HL-60/S4 treated with retinoic acid at 250 ng/mL for 4 days and 3 days (cell line): ENCODE measurements around the gene PSG7.
"Not testable (repeated sequence)": the region's sequence is repeated elsewhere in the genome, so short reads cannot be mapped to it uniquely, and the experiment has no call there.

Experiments
- in situ Hi-C: fragments of 300-500 bp; cut with MboI; formaldehyde crosslinking; loops from 2 replicates; pipeline ENCODE4 v1.7.0; 2022; ENCODE audit warnings: low sequenced_read_pairs

The PSG7 gene

DNA sequence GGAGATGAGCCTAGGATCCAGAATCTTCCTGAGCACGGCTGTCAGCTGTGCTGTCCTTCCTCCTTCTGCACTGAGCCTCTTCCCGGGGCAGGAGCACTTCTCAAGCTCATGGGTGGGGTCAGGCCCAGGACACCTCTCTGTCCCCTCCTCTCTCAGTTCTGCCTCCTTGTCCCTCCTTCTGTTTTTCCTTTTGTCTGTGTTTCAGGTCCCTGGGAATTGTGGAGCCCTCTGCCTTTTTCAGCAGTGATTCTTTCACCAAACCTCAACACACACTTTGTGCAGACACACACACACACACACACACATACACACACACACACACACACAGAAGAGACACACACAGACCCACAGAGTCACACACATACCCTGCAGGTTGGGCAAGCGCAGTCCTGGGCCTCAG lies at the start of gene PSG7:
TSS of gene PSG7 (minus strand) at position 101 of the 400 bp plus-strand sequence. CDS start 131 bp downstream, outside the sequence.
- in situ Hi-C loops, result not testable (repeated sequence)

DNA sequence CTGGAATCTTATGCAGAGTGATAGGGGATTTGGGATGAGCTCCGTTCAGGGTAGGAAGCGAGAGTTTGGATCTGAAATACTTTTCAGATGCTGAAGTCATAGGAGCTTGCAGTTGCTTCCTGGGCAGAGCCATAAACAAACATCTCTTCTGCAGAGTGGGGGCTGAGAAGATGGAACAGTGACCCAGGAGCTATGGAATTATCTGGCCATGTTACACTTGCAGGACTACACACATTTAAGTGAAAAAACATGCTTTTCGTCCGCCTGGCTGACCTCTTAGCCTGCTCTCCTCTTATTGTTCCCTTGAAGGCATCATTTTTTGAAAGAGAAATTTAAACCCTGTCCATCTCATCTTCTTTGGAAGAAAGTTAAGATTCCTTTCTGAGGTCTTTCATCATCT lies 48.6 kb upstream of the PSG7 start:
- in situ Hi-C loops, result no loop called here

DNA sequence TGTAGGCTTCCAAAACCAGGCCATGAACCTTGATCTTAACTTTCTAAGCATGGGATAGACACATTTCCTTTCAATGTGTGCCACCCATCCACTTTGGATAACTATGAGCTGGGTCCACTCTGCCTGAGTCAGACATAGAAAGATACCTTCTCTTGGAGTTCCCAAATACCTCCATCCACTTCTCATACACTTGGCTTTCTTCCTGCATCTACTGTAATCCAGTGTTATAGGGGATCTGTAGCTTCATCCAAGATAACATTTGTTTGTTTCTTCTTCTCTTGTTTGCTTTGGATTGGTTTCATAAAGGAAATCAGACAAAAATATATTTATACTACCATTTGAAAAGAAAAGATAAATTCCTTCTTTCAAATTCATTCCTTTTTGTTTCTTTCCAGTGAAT lies 45.1 kb upstream of the PSG7 start:
- in situ Hi-C loops, result not testable (repeated sequence)

DNA sequence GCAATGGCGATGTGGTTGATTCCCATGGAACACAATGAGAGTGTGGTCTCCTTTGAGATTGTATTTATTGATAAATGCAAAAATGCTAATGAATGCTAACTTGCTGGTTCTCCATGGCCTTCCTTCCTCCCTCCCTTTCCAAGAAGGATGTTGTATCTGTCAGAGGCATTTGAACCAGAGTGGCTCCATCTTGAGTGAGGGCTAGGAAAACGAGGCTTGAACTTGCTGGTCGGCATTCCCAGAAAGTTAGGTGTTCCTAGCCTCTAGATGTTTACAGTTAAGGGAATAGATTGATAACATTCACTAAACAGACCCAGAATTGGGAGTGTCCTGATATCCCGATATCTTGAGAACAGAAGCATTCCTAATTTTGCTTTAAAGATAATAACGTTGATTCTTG lies 34.4 kb upstream of the PSG7 start:
- in situ Hi-C loops, result not testable (repeated sequence)

DNA sequence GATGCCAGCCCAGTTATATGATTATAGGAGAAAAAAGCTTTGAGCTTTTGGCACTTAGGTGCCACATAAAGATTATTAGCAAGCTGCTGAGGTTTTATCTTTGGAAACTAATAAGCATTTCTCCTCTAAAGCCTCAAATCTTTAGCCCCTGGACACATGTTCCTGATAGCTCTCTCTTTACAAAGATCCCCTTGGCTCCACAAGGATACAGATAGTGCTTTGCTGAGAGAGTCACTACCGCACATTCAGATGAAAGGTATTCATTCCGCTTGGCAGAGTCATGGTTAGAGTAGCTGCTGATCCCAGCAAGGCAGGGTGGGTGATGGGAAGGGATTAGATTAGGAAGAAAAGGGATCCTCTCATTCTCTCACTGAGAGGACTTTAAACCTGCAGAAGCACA lies 28.2 kb upstream of the PSG7 start:
- in situ Hi-C loops, result no loop called here

DNA sequence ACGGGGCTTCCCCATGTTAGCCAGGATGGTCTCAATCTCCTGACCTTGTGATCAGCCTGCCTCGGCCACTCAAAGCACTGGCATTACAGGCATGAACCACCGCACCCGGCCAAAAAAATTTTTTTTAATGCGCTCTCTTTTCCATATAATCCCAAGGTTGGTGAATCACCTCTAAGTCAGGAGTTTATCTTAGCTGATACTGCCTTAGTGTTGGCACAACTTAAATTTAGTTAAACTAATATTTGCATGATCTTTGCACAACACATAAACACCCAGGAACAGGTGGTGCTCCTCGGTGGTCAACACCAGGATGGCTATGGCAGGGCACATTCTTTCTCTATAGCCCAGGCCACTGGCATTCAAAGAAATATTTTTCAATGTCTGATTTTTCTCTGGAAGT lies 24.1 kb upstream of the PSG7 start:
- in situ Hi-C loops, result no loop called here

DNA sequence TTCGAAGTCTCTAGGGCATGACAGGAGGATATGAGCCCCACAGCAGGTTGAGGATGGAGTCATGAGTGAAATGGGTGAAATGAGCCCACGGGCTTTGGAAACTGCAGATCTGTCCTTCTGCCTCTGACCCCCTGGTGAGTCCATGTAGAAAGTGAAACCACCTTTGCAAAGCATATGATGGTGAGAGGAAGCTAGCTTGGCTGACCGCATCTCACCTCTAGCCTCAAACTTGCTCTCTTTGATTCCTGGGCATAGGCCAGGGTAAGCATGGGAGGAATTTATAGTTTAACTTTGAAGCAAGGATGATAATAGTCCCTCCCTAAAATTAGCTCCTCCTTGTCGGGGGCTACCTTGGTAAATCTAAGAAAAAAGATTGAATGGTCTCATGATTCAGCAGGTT lies 15.1 kb upstream of the PSG7 start:
- in situ Hi-C loops, result not testable (repeated sequence)

DNA sequence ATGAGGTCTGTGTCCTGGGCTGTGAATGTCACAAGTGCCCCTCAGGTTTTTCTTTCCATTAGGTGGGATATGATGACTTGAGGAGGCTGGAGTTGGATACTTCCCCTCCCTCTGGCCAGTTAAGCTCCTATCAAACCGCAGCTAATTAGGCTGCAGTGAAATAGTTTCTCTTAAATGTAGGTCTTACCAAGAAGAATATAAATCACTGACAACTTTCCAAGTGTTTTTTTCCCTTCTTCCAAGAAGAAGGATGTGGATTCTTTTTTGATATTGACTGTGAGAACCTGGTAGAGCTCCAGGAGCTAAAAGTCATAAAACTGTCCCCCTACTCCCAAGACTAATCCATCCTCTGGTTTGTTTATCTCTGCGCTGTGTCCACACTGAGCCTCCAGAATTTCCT lies 14.5 kb upstream of the PSG7 start:
- in situ Hi-C loops, result not testable (repeated sequence)

DNA sequence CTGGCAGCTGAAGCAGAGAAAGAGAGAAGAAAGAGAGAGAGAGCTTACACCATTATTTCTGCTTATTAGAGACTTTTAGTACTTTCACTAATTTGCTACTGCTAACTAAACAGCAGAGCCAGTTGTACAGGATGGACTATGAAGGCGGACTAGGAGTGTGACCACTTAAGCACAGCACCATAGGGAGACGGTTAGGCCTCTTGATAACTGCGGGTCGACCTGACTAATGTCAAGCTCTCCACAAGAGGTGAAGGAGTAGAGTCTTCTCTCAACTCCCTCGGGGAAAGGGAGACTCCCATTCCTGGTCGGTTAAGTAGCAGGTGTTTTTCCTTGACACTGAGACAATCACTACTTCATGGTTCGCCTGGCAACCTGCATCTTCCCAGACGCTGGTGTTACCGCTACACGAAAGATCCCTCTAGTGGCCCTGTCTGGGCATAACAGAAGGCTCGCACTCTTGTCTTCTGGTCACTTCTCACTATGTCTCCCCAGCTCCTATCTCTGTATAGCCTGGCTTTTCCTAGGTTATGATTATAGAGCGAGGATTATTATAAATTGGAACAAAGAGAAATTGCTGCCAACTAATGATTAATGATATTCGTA lies 5.3 kb upstream of the PSG7 start:
- in situ Hi-C loops, result no loop called here

DNA sequence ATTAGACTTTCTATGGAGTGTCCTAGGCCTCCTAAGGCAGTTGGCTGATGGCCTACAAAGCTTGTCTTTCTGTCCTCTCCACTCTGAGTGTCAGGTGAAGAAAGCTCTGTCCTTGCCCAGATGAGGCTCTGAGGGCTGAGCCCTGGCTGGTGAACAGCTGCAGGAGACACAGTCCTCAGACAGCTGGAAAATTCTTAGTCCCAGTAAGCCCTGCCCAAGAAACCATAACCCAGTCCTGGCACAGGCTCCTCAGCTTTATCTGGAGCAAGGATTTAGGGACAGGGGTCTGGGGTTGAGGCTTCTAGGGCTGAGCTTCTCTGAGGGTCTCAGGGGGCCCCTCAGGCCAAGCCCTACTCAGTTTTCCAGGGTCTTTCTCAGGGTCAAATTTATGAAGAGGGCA lies 2.3 kb downstream of the PSG7 start:
- in situ Hi-C loops, result not testable (repeated sequence)

DNA sequence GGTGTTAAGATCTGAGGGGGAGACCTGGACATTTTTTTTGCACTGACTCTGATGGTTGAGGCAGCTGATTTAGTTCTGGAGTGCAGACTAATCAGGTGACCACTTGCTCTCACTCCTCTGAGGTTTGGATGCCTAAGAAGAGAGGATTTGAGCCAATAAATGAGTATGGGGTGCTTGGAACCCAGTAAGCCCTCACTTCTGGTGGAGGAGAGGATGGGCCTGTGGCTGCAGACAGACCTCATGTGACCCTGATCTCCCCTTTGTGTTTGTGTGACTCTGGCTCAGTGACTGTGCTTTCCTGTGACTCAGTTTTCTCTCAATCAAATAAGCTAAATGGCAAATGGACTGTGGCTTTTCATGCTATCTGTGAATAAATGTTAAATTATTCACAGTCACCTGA lies 2.8 kb downstream of the PSG7 start:
- in situ Hi-C loops, result not testable (repeated sequence)

DNA sequence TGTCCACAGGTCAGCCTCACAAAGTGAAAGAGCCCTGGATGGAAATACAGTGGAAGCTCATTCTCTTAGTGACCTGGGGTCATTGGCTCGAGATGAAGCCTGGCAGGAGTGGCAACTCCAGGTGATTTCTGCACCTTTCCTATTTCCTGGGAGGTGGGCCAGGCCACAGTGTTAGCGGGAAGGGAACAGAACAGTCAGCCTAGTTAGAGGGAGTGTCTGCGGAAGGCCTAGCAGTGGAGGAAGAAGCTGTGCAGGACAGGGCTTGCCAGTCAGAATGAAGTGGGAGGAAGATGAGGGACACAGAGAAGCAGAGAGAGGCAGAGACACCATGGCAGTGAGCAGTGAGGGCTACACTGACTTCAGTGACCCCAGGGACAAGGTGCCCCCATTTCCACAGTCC lies 3.6 kb downstream of the PSG7 start:
- in situ Hi-C loops, result not testable (repeated sequence)

DNA sequence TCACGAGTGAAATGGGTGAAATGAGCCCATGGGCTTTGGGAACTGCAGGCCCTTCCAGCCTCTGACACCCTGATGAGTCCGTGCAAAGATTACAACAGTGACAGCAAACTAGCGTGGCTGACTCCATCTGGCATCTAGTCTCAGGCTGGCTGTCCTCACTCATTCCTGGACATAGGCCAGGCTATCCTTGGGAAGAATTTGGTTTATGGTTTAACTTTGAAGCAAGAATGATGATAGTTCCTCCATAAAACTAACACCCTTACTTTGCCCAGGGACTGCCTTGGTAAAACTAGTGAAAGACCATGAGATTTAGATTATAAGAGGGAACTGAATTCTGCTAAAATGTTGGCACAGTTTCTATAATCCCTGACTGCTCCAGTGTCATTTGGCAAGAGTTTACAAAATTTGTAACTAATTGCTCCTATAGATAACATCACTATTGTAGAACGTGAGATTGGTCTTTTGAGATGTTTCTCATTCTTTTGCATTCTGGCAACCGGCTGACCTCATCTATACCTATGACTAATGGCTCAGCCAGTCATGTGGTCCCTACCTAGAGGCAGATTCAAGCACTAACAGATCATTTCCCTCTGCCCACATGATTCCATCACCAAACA lies 4.4 kb downstream of the PSG7 start:
- in situ Hi-C loops, result not testable (repeated sequence)

DNA sequence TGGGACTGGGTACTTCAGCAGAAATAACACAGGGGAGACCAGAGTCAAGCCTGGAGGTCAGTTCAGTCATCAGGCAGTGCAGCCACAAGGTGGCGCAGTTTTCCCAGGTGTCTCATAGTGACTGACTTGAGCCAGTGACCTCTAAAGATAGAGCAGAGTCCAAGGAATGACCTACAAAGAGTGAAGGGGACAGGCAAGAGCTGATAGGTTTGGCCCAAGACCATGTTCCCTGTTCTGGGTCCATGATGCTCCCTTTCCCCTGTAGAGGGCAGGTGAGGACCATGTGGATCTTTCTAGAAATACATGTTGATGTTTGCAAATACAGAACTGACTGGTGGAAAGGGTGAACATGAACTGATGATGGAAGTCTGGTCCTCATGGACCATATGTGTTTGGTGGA lies 6.8 kb downstream of the PSG7 start:
- in situ Hi-C loops, result not testable (repeated sequence)

DNA sequence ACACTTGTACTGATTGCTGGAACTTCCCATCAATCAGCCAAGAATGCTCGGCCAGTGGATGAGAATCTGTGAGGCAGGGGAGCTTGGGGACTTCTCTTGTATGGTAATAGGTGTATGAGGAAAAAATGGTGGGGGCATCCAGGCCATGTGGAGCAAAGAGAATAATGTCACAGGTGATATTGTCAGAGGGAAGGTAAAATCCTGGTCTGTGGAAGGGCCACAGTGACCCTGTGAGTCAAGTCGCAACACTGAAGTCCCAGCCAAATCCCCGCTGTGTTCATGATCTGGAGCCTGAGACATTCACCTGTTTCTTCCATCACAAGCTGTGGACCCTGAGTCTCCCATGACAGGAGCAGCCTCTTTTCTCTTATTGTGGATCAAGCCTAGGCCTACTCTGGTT lies 8.1 kb downstream of the PSG7 start:
- in situ Hi-C loops, result no loop called here

DNA sequence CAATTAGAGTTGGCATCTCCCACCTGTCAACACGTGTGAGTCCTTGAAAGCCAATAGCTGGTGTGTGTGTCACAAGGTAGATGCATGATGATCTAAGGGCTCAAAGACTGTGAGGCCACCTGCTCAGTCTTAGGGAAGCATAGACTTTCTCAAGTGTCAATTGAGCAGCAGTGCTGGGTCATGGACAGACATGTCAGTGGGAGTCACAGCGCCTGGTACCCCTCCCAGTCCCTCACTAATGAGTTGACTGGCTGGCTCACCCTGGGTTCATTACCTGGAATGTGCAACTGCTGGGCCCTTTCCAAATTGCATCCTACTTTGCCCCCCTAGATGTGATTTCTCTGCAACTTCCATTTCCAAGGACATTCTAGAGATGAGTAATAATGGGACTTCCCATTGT lies 10.2 kb downstream of the PSG7 start:
- in situ Hi-C loops, result no loop called here

DNA sequence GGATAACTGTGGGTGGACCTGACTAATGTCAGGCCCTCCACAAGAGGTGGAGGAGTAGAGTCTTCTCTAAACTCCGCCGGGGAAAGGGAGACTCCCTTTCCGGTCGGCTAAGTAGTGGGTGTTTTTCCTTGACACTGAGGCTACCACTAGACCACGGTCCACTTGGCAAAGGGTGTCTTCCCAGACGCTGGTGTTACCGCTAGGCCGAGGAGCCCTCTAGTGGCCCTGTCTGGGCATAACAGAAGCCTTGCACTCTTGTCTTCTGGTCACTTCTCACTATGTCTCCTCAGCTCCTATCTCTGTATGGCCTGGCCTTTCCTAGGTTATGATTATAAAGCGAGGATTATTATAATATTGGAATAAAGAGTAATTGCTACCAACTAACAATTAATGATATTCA lies 13.9 kb downstream of the PSG7 start:
- in situ Hi-C loops, result not testable (repeated sequence)

DNA sequence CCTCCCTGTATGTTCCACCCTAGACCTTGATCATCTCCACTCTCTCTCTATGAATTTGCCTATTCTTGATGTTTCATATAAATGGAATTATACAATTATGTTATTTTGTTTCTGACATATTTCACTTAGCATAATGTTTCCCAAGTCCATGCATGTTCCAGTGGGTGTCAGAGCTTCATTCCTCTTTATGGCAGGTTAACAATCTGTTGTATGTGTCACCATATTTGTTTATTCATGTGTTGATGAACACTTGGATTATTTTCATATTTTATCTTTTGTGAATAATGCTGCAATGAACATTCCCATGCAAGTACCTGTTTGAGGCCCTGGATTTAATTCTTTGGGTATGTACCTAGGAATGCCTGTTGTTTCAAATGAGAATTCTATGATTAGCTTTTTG lies 16.0 kb downstream of the PSG7 start:
- in situ Hi-C loops, result not testable (repeated sequence)

DNA sequence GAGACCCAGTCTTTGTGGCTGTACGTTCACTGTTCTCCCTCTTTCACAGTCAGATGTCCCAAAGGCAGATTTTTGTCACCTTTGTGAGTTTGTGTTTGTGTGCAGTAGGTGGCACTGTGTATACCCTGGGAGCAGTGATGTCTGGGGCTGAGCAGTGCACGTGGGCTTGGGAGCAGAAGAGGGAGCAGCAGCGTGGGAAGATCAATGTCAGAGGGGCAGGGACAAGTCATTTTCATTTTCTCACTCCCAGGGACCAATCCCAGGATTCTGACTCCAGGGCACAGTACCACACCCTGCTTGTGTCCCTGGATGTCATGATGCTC lies 17.3 kb downstream of the PSG7 start:
- in situ Hi-C loops, result no loop called here

DNA sequence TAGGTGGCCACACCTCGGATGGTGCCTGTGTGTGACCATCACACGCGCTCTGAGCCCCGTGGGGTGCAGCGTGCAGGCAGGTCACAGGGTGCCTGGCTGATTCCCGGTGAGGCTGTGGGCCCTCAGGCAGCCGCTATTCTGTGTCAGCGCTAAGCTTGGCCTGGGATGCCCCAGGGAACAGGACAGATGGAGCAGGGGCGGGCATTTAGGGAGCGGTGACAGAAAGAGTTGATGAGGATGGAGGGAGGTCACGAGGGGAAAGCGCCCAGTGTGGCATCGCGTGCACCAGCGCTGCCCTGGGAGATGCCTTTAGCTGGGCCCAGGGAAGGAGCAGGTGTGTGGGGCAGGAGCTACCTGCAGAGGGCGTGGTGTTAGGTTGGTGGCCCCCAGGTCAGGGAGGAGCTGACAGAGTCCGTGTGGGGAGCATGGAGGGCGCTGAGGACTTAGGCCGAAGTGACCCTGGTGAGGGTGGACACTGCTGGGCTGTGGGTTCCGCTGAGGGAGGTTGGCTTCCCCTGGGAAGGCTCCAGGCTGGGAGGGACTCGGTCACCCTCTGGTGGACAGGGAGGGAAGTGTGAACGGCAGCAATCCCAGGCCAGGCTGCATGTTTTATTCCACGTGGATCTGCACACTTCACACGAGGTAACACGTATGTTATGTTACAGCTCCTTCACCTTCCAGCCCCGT lies 17.8 kb downstream of the PSG7 start:
- in situ Hi-C loops, result not testable (repeated sequence)

DNA sequence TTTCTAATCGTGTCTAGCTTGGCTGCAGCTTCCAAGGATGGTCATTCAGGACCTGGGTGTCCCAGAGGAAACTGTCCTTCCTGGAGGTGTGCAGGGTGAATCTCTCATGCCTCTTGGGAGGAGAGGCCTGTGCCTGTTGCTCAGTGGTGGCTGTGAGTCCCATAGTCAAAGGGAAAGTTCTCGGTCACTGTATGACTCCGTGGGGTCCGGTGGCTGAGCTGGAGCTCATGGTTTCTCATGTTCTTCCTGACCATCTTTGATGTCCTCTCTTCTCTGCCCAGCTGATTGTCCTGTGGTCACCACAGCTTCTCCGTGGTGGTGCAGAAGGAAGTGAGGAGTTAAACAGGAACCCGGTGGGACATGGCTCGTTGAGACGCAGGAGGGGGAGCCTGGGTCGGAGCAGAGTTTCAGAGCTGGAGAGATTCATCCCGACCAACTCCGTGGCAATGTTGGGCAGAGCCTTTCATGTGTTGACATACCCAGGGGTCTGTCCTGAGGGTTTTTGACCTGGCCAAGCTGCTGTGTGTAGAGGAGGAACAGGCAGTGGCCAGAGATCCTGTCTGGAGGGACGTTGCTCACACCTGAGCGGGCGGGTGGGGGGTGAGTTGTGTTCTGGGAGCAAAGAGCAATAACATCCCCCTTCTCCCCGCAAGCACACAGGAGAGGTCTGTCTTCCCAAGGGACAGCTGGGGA lies 18.5 kb downstream of the PSG7 start:
- in situ Hi-C loops, result not testable (repeated sequence)

DNA sequence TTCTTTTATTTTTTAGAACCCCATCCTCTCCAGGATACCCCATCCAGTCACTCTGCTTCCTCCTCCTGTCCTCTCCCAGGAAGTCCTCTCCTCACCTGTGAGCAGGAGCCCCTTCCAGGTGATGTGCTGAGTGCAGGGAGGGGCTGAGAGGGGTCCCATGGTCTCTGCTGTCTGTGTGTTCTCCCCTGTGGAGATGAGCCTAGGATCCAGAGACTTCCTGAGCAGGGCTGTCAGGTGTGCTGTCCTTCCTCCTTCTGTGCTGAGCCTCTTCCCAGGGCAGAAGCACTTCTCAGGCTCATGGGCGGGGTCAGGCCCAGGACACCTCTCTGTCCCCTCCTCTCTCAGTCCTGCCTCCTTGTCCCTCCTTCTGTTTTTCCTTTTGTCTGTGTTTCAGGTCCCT lies 19.4 kb downstream of the PSG7 start, which contains the start of gene PSG6:
TSS of gene PSG6 (minus strand) at position 261 of the 400 bp plus-strand sequence. CDS start at position 159, 102 bp downstream.
- in situ Hi-C loops, result not testable (repeated sequence)
